HG02678 (cell line): ENCODE data around the gene MAST2.

Experiments
- ATAC-seq: cut with Tn5 transposase; IDR thresholded peaks from one replicate; pipeline ENCODE4 v1.9.1; 2021; ENCODE audit warnings: mild to moderate bottlenecking, moderate library complexity; ENCODE audit not compliant: unreplicated experiment

Gene MAST2

DNA sequence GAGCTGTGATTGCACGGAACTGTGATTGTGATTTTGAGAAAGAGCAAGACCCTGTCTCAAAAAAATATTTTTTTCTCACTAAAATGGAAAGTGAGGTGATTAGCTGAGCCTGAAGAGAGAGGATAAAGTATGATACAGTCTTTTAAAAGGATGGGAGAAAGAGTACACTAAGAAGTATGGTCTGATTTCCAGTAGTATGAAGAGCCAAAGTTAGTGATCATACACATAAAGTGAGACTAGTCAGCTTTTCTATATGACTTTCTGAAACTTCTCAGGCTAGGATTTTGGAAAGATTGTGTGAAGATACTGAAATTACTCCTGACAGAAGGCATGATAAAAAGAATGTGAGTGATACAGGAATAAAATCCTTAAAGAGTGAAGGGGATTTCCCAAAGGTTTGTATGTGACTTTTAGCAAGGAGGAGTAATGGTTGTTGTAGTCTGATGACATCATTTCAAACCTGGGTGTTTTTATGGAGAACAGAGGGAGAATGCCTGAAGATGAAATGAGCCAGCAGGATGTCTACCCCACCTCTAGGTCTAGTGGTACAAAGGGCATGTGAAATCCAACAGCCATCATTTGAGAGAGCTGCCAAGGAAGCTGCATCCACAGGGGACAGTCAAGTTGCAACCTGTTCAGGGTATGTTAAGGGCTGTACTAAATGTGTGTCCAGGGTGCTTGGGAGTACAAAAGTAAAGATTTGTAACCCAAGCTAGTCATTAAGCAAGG lies 171.3 kb downstream of the MAST2 start:
- ATAC-seq: no peak

DNA sequence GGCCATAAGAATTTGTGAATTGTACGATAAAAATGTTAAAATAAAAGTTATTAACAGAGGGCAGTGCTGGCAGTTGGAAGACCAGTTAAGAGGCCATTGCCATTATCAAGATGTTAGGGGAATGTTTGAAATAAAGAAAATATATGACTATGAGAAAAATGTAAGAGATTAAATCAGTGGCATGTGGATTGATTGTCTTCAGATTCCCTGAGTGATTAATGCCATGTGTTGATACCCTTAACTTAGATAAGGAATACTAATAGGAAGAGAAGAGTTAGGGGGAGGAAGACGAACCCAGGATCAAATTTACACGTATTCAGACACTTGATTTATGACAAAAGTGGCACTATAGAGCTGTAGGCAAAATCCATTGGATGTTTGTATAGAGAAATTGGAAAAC lies 173.2 kb downstream of the MAST2 start:
- ATAC-seq: no peak

DNA sequence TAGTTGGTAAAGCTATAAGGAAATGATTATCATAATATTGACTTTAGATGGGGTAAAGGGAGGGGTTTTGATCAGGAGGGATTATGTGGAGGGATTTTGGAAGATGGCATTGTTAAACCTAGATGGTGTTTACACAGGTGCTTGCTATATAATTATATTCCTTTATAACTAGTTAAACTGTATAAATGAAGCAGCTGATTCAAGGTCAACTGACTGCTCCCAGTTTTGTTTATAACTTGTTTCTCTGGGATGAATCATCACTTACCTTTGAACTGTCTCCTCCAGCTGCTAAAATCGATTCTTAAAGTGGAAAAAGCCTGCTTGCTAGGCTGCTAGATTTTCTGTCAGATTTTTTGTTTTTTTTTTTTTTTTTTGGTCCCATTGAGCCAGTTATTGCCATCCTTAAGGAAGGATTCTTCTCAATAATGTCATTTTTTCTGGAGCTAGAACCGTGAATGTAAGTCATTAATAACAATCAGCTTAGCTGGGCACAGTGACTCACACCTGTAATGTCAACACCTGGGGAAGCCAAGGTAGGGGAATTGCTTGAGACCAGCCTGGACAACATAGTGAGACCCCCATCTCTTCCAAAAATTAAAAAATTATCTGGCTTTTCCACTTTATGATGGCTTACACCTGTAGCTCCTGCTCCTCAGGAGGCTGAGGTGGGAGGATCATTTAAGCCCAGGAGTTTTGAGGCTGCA lies 175.8 kb downstream of the MAST2 start:
- no peak for ATAC-seq

DNA sequence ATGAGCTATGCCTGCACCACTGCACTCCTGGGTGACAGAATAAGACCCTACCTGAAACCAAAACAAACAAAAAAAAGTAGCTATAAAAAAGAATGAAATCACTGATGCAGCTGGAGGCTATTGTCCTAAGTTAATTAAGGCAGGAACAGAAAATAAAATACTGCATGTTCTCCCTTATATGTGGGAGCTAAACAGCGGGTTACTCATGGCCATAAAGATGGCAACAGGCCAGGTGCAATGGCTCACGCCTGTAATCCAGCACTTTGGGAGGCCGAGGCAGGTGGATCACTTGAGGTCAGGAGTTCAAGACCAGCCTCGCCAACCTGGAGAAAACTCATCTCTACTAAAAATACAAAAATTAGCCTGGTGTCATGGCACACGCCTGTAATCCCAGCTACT lies 176.4 kb downstream of the MAST2 start:
- ATAC-seq: no peak

DNA sequence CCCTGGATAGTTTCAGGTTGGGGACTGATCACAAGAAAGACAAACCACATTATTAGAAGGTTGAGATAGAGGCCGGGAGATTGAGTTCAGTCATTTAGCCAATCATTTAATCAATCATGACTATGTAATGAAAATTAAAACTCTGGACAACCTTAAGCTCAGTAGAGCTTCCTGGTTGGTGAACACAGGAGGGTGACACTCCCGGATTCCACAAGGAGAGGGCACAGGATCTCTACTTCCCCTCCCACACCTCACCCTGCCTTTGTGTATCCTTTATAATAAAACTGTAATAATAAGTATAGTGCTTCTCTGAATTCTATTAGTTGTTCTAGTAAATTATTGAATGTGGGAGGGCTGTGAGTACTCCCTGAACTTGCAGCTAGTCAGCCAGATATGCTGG lies 178.9 kb downstream of the MAST2 start:
- ATAC-seq: no peak

DNA sequence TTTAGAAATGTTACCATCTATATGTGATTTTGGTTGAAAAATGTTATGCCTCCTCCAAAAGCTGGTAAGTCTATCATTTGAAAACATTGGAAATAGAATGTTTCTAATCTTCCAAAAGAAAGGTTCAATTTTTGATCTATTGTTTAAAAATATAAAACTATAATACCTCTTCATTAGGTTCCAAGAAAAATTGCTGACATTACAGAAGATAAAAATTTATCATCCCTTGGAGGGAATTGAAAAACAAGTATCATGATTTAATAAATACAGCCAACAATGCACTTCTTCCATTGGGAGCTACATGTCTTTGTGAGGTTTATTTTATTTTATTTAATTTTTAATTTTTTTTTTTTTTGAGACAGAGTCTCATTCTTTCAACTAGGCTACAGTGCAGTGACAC lies 180.6 kb downstream of the MAST2 start:
- ATAC-seq: no peak

DNA sequence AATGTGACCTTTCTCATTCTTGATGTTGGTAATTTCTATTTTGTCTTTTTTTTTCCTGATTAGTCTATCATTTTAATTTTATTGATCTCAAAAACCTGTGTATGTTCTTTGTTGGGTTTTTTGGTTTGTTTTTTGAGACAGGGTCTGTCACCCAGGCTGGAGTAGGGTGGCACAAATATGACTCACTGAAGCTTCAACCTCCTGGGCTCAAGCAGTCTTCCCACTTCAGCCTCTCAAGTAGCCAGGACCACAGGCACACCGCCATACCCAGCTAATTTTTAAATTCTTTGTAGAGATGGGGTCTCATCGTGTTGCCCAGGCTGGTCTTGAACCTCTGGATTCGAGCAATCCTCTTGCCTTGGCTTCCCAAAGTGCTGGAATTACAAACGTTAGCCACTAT lies 183.8 kb downstream of the MAST2 start:
- no peak for ATAC-seq

DNA sequence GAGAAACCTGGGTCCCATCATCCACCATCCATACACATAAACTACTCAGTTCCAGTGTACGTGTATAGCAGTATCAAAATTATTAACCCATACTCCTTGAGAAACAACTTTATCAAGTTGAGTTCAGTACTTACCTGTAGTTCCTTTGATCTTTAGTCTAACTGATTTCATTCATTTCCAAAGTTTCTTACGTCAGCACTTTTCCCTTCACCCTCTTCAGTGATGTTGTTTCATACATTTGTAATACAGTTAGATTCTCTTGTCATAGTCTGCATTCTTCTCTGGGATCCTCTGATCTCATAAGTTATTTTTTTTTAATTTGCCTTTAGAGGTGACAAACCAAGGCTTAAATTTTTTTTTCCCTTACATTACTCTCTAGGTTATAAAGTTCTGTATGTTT lies 185.8 kb downstream of the MAST2 start:
- no peak for ATAC-seq

DNA sequence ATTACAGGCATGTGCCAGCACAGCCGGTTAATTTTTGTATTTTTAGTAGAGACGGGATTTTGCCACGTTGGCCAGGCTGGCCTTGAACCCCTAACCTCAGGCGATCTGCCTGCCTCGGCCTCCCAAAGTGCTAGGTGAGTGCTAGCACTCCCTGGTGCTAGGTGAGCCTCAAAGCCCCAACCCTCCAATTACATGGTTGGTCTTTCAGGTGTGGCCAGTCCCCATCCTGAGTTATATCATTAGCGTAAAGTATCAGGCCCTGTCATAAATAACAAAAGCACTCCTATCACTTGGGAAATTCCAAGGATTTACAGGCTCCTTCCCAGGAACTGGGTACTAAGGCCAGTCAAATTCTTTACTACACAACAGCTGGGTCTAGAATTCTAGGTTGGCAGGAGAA lies 191.0 kb downstream of the MAST2 start:
- no peak for ATAC-seq

DNA sequence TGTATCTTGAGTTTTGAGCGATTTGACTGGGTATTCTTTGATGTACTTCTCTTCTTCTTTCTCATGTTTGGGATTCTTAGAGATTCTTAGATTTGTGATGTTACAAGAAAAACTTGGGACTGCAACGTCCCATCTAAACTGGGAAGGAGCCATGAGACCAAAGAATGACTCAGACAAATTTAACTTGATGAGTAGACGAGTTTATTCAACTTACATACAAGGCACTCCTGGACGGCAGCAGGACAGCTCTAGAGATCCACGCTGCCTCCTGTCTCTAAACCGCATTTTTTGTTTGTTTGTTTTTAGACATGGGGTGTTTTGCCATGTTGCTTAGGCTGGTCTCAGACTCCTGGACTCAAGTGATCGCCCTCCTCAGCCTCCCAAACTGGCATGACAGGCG lies 191.9 kb downstream of the MAST2 start:
- no peak for ATAC-seq

DNA sequence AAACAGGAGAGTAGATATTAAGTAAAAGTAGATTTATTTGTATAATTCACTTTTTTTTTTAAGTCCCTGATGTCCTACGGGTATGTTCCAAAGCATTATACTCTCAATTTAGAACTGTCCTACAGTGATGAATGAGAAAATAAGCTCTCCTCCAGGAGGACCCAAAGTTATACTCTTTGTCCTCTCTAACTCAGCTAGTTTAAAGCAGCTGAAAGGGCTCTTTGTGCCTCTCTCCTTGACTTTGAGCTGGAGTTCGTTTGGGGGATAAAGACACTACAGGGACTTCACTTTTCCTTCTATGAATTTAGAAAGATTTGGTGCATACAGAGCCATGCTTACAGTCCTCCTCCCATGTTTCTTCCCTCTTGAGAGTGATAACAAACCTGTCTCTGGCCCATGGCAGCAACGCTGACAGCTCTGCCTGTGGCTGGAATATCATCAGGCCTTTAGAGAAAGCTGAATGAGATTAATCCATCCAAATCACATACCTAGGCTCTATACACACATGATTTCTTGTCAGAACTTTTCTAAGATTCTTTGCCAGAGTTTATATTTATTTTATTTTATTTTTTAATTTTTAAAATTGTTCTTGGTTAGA lies 194.7 kb downstream of the MAST2 start:
- ATAC-seq: no peak

DNA sequence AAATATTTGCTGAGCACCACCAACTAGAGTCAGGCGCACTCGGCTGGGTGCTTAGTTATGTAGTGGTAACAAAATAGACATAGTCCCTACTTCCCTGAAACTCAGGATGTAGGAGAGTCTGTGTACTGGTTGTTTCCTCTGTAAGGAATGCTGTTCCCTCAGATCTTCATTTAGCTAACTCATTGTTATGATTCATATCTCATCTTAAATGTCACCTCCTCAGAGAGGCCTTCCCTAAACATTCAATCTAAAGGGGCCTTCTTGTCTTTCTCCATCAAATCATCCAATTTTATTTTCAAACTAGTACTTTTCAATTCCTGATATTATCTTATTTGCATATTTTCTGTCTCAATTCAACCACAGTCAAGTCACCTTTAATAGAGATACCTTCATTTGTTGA lies 196.1 kb downstream of the MAST2 start:
- ATAC-seq: no peak

DNA sequence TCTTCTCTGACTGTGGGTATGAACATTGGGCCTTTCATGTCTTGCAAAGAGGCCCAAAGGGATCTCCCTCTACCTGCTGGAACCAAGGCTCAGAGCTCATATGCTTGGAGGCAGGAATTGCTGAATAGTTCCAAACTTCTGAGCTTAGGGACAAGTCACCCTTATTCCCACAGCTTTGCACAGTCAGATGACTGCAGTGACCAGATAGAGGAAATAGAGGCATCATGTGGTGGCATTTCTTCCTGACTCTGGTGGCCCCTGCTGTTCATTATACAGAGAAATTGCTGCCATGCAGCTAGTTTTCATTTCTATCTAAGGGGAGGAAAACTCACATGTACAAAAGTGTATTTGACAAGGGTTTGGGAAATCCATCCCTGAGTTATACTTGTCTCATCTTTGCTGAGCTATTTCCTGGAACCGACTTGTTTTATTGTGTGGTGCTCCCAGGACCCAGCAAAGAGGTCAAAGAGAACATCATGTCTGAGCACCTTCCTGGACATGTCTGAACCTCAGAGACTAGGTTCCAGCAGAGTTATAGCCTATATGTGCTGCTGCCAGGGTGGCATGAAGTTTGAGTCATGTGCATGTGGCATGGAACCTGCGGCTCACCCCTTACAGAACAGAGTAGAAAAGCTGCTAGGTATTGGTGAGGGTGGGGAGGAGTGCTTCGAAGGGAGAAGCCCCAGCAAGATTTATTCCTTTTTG lies 197.8 kb downstream of the MAST2 start:
- no peak for ATAC-seq

DNA sequence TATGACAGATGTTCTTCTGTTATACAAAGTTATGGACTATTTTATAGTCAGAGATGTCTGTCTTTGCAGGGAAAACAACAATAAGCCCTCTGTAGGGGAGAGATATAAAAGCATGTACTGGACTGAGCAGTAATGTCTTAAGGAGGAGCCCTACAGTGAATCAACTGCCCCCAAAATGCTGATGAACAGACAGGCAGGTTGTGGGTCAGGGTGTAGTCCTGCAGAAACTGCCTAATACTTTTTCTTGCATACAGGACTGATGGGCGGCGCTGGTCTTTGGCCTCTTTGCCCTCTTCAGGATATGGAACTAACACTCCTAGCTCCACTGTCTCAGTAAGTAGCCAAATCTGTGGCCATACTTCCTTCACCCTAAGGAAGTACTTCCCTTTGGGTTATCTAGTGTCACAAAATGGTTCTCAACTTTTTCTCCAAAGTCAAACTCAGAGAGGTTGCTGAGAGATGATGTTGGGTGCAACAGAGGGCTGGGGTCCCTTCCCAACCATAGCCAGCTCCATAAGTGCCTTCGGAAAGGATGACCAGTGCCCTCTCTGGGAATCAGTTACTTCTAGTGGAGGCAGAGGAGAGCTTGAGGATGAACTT lies 199.2 kb downstream of the MAST2 start:
- ATAC-seq: no peak

DNA sequence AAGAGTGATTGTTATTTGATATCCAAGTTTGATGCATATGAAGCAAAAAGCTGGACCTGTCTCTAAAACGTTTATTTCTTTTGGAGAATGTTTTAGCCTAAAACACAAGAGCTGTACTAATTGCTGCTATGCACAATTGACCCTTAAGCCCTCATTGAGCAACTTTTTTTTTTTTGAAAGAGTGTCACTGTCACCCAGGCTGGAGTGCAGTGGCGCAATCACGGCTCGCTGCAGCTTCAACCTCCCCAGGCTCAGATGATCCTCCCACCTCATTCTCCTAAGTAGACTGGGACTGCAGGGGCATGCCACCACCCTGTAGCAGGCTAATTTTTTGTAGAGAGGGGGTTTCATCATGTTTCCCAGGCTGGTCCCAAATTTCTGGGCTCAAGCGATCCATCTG lies 199.9 kb downstream of the MAST2 start:
- no peak for ATAC-seq

DNA sequence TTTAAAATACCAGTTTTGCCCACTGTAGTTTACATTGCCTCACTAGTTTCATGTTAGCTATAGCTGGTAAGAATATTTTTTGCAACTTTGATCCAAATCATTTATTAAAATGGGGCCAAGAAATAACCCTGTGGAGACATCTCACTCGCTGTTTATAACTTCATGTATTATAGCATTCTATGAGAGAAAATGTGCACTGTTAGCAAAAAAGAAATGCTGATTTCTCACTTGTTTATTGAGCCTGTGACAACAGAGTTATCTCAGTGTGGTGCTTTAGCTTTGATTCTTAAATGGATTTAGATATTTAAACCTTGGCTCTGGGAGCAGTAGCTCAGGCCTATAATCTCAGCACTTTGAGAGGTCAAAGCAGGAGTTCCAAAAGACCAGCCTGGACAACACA lies 201.1 kb downstream of the MAST2 start:
- ATAC-seq: no peak

DNA sequence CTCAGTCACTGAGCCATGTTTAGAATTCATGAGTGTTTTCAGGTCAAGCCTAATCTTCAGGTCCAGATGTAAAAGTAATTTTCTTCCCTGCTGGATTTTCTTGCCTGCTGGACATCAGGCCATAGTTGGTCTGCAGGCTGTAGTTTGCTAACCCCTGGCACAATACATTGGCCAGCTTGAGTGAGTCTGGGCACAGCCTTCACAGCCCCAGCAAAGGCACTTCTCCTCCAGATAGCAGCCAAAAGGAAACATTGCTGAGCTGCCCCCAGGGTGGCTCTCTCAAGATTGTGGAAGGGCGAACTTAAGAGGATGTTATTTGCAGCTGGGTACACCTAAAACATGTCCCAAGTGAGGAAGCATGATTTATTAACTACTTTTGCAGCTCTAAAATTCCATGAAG lies 202.2 kb downstream of the MAST2 start:
- no peak for ATAC-seq

DNA sequence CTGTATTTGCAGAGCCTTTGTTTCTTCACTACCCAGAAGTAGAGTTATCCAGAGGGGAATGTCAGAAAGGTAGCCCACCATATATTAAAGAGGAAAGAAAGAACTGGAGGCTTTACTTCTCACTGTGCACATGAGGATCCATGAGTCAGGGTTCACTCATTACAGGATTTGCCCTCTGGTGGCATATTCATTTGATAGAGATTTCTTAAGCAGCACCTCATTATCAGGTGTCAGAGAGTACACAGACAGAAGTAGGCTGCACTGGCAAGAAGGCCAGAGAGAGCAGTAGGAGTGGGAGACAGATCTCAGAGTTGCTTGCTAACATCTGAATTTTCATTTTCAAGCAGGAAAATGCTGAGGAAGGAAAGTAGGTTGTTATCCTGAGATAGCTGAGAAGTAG lies 205.2 kb downstream of the MAST2 start:
- no peak for ATAC-seq

DNA sequence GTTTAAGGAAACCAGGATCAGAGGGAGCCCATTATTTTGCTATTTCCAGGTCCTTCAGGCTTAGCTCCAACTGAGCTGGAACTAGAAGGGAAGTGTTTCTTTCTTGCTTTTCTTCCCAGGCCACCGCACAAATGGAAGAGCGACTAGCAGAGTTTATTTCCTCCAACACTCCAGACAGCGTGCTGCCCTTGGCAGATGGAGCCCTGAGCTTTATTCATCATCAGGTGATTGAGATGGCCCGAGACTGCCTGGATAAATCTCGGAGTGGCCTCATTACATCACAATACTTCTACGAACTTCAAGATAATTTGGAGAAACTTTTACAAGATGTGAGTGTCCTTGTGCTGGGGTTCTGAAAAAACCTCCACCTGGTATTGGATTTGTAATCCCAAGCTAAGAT lies 207.2 kb downstream of the MAST2 start:
- ATAC-seq: no peak

DNA sequence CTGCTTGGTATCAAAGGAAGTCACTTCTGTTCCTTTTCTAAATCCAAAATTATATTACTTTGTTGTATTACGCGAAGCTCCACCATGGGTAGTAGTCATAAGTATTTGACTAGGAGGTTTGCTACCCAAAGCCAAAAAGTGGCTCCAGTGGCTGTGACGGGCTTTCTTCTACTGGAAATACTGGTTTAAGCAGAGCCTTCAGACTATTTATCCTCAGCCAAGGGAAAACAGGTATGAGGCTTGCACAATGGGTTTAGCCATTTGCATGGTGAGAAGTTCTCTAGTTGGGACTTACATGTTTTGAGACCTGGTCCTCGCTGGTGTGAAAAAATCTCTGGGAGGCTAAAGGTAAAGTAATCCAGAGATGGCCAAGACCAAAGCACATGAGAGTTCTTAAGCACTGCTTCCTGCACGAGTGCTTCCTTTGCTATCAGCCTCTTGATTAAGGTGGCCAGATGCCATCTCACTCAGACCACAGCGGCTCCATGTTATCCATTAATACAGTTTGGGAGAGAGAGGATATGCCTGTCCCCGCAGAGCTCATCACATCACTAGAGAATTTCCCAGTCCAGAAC lies 207.8 kb downstream of the MAST2 start:
- ATAC-seq: no peak

DNA sequence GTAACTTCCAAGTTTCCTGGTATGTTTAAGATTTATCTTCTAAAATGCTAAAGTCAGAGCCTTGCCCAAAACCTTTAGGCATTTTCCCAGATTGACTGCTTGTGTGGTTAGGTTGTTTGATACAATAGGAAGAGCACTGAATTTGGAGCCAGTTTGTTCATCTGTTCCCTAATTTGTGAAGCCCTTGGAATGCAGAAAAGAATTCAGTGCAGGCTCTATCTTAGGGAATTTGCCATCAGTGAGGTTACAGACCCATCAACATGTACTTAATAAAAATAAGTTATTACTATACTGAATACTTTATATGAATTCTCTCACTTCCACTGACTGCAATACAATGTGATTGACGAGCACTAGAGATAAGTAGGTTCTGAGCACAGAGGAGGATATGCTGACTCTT lies 208.8 kb downstream of the MAST2 start:
- no peak for ATAC-seq
